HG03060 (cell line): ENCODE data around the gene ZNF524.
A peak's percentile ranks its signal among the peaks of the same experiment; 100 is the strongest.
"Not testable (repeated sequence)": the region's sequence is repeated elsewhere in the genome, so short reads cannot be mapped to it uniquely, and the experiment has no call there.

Experiments
- ATAC-seq: cut with Tn5 transposase; IDR thresholded peaks from one replicate; pipeline ENCODE4 v1.9.1; 2021; ENCODE audit warnings: low read depth, moderate number of reproducible peaks; ENCODE audit not compliant: unreplicated experiment

The ZNF524 gene, protein sequence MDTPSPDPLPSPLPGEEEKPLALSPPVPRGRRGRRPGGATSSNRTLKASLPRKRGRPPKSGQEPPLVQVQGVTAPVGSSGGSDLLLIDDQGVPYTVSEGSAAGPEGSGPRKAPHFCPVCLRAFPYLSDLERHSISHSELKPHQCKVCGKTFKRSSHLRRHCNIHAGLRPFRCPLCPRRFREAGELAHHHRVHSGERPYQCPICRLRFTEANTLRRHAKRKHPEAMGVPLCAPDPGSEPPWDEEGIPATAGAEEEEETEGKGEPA

DNA sequence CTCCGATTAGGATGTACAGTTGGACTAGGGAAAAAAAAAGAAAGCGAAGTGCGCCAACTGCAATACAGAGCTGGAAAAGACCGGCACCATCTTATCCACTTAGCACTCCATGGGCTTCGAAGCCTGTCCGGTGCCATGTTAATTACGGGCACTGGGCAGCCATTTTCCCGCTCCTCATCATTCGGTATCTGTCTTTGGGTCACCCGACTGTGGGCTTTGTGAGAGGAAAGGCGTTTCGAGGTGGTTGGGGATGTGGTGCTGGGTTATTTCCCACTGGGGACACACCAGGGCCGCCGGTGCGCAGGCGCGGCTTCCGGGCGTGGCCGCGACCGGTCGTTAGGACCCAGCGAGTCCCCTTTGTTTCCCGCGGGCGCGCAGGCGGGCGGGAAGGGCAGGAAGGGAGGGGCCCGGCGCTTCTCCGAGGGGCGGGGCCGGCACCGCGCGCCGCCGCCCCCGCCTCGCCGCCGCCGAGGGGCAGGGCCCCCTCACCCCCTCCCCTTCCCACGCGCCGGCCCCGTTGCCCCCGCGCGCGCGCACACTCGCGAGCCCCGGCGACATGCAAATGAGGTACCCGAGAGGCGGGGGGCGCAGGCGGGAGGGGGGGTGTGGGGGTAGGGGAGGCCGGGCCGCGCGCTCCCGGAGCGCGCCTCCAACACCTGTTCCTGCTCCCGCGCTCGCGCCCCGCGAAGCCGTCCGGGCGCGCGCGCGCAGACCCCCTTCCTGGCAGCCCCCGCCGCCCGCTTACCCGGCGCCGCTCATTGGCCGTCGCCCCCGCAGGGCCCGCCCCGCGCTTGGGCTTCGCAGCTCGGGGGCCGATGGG lies at the start of gene ZNF524:
Gene ZNF524 (plus strand): TSS at position 447 of the 820 bp plus-strand sequence. CDS start 1,825 bp downstream, outside the sequence.
- peak; percentile 30 for ATAC-seq

DNA sequence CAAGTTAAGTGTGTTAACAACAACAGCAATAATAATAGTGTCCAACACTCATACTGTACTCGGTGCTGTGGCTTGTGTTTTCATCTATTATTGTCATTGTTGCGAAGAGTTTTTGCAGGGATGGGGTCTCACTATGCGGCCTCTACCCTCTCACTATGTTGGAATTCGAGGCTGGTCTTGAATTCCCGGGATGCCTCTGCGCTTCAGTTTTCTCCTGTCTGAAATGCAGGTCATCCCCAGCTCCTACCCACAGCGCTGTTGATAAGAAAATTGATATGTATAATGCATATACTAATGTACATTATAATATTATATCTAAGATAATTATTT lies 49.8 kb upstream of the ZNF524 start:
- ATAC-seq = no peak

DNA sequence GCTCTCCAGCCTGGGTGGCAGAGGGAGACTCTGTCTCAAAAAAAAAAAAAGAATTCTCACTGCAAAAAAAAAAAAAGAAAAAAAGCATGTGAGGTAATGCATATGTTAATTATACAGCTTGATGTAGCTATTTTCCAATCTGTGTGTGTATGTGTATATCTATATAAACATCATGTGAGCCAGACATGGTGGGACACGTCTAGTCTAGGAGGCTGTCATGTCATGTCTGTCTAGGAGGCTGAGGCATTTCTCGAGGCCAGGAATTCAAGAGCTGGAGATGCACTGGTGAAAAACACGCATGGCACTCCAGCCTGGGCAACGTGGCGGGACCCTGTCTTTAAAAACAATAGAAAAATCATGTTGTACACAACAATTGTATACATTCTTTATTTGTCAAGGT lies 47.9 kb upstream of the ZNF524 start:
- no peak for ATAC-seq

DNA sequence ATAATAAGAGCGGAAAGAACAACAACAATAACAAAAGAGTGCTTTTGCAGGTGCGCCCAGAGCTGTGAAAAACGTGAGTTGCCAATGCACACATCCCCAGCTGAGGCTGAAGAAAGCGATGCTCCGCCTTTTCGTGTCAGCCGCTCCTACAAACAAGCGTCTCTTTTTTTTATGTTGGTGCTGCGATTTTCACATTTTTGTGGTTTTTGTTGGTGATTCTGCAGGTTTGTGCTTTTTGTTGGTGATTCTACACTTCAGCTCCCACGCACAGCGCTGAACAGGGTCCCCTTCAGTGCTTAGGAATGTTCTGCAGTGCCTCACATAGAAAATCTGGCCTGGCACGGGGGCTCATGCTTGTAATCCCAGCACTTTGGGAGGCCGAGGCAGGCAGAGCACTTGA lies 47.5 kb upstream of the ZNF524 start:
- ATAC-seq = no peak

DNA sequence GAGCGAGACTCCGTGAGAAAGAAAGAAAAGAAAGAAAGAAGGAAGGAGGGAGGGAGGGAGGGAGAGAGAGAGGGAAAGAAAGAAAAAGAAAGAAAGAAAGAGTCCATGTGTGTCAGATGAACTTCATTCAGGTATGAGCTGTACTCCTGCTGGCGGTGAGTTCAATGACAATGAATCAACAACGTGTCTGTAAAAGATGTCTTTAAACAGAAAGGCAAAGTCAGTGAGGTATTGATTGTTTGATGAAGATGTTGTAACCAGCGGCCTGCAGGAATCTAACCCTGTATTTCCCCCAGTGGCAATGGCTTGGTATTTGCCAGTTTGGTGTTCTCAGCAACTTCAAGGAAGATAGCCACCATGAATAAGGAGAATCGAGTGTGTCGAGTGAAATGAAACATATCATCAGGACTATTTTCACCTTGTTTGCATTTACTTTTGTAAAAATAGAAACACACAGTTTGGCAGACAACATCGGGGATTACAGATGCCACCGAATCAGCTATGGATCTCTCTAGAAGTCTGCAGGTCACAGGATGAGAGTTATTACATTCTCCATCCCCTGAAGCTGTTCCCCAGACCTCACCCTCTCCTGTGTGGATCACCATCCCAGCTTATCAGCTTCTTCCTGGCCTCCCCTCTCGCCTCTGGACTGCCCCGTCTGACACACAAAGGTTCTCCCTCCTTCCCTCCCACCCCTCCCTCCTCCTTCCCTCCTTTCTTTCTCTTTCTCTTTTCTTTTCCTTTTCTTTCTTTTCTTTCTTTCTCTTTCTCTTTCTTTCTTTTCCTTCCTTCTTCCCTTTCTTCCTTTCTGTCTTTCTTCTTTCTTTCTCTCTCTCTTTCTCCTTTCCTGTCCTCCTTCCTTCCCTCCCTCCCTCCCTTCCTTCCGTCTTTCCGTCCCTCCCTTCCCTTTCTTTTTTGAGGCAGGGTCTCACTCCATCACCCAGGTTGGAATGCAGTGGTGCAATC lies 46.6 kb upstream of the ZNF524 start:
- ATAC-seq = no peak

DNA sequence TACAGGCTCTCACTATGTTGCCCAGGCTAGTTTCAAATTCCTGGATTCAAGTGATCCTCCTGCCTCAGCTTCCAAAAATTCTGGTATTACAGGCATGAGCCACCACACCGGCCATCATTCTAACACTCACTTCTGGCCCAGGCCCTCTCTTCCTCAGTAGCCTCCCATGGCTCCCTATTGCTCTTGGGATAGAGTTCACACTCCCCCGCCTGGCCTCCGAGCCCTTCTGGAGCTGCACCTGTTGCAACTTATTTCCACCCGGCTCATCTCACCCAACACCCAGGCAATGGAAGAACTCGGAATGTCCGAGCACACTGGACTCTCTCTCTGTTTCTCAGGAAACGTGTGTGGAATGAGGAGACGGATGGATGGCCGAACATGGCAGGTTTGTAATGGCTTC lies 45.8 kb upstream of the ZNF524 start:
- ATAC-seq = no peak

DNA sequence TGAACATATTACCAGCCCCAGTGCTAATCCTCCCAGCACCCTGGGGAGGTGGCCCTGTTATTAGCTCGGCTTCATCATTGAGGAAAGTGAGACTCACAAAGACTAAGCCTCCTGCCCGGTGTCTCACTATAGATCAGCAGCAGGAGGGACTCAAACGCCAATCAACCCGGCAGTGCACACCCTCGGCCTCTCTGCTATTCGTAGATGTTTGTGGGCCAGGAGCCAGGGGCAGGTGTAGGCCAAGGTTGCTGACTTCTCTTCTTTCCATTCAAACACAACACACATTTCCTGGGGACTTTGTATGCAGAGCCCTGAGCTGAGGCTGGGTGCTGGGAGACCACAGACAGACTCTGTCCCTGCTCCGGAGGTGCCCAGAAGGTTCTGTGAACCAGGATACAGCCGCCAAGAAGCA lies 45.3 kb upstream of the ZNF524 start:
- ATAC-seq = no peak

DNA sequence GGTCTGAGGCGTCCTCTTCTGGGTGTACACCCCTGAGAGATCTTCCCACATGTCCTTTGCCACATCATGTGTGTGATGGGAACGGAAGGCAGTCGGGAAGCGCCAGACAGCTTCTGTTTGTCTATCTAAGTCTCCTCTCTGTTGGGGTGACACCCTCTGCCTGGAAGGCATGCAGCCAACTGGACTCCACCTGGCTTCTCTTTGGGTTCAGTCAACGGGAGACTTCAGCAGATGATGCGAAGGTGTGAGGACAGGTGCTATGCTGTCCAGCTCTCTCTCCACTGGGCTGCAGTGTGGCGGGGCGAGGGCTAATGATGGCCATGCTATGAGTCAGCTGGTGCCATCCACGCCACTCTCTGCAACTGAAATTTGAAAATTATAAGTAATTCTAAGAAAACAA lies 40.4 kb upstream of the ZNF524 start:
- ATAC-seq = no peak

DNA sequence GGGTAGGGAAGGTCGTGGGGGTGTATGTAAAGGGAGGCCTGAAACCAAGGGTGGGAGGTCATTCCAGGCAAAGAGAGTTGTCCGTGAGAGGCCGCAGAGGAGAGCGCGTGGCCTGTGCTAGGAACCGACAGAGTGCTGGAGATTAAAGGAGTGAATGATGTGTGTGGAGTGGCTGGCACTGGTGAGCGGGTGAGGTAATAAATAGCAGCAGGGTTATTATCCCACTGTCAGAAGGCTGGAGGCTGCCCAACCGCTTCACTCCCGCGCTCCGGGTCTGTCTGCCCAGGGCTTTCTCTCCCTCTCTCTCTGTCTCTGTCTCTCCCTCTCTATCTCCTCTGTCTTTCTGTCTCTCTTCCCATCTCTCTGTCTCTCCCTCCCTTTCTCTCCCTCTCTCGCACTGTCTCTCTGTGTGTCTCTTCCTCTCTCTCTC lies 36.8 kb upstream of the ZNF524 start:
- no peak for ATAC-seq

DNA sequence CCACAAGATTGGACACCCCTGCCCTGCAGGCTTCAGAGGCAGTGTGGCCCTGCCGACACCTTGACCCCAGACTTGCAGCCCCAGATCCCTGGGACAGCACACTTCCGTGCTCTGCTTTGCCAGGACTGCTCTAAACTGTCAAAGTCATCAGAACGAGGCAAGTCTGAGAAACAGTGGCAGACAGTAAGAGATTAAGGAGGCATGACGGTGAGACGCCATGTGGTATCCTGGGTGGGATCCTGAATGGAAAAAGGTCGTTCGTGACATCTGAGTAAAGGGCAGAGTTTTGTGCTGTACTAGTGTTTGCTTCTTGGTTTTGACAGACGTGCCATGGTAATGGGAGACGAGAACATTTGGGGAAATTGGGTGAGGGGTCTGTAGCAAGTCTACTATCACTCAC lies 33.3 kb upstream of the ZNF524 start:
- no peak for ATAC-seq

DNA sequence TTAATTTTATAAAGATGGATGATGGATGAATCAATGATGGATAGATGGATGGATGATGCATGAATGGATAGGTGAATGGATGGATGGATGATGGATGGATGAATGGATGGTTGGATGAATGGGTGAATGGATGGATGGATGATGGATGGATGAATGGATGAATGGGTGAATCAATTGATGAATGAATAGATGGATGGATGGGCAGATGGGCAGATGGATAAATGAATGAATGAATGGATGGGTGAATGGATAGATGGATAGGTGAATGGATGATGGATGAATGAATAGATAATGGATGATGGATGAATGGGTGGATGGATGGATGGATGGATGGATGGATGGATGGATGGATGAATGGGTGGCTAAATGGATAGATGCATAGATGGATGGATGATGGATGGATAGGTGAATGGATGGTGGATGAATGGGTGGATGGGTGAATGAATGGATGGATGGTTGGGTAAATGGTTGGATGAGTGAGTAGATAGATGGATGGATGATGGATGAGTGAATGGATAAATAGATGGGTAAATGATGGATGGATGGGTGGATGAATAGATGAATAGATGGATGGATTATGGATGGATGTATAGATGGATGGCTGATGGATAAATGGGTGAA lies 32.3 kb upstream of the ZNF524 start:
- no peak for ATAC-seq

DNA sequence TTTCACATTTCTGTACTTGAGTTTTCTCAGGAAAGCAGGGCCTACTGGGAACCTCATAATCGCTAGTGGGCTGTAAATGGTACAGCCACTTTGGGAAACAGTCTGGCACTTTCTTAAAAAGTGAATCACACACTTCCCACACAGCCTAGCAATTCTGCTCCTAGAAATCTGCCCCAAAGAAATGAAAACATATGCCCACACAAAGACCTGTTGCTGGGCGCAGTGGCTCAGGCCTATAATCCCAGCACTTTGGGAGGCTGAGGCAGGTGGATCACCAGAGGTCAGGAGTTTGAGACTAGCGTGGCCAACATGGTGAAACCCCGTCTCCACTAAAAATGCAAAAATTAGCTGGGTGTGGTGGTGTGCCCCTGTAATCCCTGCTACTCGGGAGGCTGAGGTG lies 30.6 kb upstream of the ZNF524 start:
- ATAC-seq = not testable (repeated sequence)

DNA sequence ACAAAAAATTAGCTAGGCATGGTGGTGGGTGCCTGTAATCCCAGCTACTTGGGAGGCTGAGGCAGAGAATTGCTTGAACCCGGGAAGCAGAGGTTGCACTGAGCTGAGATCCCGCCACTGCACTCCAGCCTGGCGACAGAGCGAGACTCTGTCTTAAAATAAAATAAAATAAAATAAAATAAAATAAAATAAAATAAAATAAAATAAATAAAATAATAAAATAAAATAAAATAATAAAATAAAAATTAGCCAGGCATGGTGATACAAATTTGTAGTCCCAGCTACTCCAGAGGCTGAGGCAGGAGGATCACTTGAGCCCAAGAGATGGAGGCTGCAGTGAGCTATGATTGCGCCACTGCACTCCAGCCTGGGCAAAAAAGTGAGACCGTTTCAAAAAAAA lies 26.2 kb upstream of the ZNF524 start:
- not testable (repeated sequence) for ATAC-seq

DNA sequence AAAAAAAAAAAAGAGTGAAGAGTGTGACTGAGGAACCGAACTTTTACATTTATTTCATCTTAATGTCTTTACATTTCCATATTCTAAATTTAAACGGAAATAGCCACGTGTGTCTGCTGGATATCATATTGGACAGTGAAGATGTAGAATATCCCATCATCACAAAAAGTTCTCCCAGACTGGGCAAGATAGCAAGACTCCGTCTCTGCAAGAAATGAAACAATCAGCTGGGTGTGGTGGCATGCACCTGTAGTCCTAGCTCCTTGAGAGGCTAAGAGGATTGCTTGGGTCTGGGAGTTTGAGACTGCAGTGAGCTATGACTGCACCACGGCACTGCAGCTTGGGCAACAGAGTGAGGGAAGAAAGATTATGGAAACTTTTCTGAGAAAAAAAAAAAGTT lies 23.3 kb upstream of the ZNF524 start:
- no peak for ATAC-seq

DNA sequence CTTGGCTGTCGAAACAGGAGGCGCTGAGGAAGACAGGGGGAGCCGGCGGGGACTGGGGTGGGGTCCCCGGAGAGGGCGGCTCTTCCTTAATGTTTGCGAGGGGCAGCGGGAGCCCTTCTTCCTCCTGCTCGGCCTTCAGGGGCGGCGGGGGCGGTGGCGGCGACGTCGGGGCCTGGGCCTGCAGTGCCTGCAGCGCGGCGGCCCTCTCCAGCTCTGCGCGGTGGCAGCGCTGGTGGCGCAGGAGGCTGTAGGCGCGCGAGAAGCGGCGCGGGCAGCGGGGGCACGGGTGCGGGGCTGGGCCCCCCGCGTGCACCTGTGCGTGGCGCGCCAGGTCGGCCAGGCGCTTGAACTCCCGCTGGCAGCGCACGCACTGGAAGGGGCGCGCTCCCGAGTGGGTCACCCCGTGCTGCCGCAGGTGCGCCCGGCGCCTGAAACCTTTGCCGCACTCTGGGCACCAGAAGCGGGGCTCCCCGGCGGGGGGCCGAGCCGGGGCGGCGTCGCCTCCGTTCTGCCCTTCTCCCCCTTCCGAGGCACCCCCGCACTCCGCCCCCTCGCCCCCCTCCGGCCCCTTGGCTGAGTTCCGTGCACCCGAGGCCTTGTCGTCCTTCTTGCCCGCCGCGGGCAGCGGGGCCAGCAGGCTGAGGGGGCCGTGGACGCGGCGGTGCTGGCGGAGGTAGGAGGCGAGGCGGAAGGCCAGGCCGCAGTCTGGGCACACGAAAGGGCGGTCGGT lies 21.9 kb upstream of the ZNF524 start:
- ATAC-seq = no peak

DNA sequence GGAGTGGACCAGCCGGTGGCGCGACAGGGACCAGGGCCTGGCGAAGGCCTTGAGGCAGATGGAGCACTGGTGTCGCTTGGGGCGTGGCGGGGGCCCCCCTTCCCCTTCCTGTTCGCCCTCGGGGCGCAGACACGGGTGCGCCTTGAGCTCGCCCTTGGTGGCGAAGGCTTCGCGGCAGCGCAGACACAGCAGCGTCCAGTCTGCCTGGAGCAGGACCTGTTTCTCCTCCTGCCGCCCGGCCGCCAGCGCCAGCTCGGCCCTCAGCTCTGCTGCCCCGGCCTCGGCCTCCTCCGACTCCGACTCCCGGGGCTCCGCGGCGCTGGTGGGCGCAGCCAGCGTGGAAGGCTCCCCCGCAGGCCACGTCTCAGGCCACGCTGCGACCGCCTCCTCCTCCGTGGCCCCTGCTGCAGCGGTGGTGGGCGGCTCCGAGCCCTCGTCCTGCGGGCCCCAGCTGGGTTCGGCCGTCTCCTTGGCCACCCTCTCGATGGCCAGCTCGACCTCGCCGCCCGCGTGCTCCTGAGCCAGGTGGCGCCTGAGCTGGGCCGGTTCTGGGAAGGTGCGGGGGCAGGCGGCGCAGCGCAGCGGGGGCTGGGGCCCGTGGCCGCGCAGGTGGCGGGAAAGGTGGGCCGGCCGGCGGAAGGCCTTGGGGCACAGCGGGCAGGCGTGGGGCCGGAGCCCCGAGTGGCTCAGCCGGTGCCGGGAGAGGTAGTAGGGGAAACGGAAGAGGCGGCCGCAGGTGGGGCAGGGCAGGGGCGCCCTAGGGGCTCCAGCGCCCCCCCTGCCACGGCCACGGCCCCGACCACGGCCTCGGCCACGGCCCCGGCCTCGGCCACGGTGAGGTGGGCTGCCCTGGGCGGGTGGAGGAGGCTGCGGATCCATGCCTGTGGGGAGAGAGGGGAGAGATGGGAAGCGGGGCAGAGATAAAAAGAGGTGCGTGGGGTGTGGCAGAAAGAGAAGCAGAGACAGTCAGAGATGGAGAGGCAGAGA lies 21.0 kb upstream of the ZNF524 start:
- no peak for ATAC-seq

DNA sequence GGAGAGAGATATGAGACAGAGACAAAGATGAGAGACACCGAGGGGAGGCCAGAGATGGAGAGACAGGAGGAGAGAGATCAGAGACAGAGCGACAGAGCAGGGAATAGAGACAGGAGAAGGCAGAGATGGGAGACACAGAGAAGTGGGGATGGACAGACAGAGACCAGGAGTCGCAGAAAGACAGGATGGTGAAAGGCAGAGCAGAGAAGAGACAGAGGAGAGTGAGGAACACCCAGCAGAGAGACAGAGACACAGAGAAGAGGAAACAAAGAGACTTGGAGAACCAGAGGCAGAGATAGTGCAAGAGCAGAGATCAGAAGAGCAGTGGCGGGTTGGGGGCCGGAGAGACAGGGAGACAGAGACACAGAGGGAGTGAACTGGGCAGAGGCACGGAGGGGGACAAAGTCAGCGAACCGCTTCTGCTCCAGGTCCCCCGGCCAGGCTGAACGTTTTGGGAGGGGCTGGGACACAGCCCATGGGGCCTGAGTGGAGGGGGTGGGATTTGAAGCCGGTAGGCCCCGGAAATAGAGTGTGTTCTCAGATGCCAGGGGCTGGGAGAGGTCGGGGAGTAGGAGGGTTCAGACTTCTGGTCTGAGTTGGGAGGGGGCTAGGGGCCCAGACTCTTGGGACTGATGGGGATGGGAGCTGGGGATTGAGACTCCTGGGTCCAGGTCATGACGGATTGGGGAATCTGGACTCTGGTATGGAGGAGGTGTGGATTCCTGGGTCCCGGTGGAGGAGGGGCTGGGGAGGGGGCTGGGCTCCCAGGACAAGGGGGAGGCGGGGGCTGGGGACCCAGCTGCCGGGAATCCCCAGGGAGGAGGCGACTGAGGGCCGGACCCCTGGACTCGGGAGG lies 20.1 kb upstream of the ZNF524 start:
- no peak for ATAC-seq

DNA sequence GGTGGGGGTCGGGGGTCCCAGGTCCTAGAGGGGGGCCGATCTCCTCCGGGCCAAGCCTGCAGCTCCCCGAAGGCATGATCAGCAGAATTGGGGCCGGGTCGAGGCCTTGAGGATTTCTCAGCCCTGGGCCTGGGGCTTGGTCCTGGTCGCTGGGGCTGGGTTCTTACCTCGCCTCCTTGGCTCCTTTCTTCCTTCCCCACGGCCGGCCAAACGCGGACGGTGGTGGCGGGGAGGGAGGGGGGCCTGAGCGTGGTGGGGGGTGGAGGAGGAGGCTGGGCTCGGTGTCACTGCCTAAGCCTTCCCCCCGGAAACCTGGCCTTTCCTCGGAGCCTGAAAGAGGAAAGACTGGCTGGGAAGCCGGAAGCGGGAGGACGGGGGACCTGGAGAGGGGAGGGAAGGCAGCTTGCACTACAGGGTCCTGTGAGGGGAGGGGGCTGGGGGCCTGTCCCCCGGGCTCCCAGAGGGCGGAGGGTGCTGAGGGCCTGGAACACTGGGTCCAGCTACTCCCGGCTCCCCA lies 19.4 kb upstream of the ZNF524 start, which contains the start of gene ZNF579:
Gene ZNF579 (minus strand): TSS at position 221 of the 517 bp plus-strand sequence. CDS start 1,209 bp downstream, outside the sequence.
- no peak for ATAC-seq
